Muscle layer of duodenum (tissue), 2 donors: ENCODE results near the gene AHCYL2.

ENCODE experiments used
- H3K27ac ChIP-seq: one replicate; pipeline ENCODE4 v1.7.0; 2013; ENCODE audit warnings: mild to moderate bottlenecking, low read length
- H3K27me3 ChIP-seq: one replicate; pipeline ENCODE4 v1.7.0; 2013; ENCODE audit warnings: low read depth, mild to moderate bottlenecking, control low read depth, low read length
- H3K36me3 ChIP-seq, 2 donors: one replicate each; pipeline ENCODE4 v1.7.0; 2013; ENCODE audit warnings: low read length in 2 of 2, control low read depth in 1 of 2, mild to moderate bottlenecking in 1 of 2; ENCODE audit not compliant: insufficient read depth in 2 of 2, control insufficient read depth in 1 of 2
- H3K4me1 ChIP-seq, 2 donors: one replicate each; pipeline ENCODE4 v1.7.0; 2013; ENCODE audit warnings: low read length in 2 of 2, mild to moderate bottlenecking in 2 of 2, control low read depth in 1 of 2, moderate library complexity in 1 of 2; ENCODE audit not compliant: insufficient read depth in 2 of 2, control insufficient read depth in 1 of 2
- H3K4me3 ChIP-seq, 2 donors: one replicate each; pipeline ENCODE4 v1.7.0; 2013; ENCODE audit warnings: low read length in 2 of 2, low read depth in 1 of 2, mild to moderate bottlenecking in 1 of 2
- H3K9me3 ChIP-seq, 2 donors: one replicate each; pipeline ENCODE4 v1.7.0; 2013; ENCODE audit warnings: low read length in 2 of 2, control low read depth in 1 of 2, mild to moderate bottlenecking in 1 of 2; ENCODE audit not compliant: control insufficient read depth in 1 of 2
- donor health status: healthy.

Gene AHCYL2

DNA sequence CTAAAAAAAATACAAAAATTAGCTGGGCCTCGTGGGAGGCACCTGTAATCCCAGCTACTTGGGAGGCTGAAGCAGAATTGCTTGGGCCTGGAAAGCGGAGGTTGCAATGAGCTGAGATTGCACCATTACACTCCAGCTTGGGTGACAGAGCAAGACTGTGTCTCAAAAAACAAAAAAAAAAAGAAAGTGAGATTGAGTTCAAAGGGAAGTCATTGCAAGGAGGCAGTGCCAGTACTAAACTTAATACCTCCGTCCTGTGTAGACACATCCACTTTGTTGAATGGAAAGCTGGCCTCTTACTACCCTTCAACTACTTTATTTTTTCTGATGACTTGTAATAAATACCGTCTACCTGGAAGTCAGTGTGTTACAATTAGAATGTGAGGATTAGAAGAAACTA, 31.0 kb downstream of the AHCYL2 start:
- Histone ChIP-seq H3K9me3 (no peaks in the 10 kb centered on the region), H3K4me3 (no peak overlapping the region), H3K36me3 (no peaks in the 10 kb centered on the region), H3K27ac (no peak overlapping the region), H3K4me1 (no peaks in the 10 kb centered on the region), H3K27me3 (no peaks in the 10 kb centered on the region)

GRCh38 chr7:129256221-129256620, 31.4 kb downstream of the AHCYL2 start:
- H3K4me3 ChIP-seq = no peak overlapping the region
- H3K27ac ChIP-seq = no peak overlapping the region
- no peaks in the 10 kb centered on the region for H3K36me3 ChIP-seq
- H3K27me3 ChIP-seq = no peaks in the 10 kb centered on the region
- H3K9me3 ChIP-seq = no peaks in the 10 kb centered on the region
- no peaks in the 10 kb centered on the region for H3K4me1 ChIP-seq

DNA sequence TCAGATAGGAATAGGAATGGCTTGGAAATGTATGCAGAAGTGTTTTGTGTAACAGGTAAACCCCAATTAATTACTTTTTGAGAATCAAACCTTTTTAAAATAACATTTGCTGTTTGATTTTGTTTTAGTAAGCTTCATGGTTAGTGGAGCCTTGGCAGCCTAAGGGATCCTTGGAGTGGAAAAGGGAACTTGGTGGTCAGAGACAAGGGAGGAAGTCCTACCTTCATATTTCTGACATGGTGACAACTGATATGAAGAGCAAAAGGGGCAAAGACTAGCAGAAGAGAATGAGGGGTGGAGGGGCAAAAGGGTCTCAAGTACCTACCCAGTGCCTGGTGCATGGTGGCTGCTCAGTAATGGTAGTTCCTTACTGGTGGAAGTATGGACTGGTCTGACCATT, 32.3 kb downstream of the AHCYL2 start:
- H3K27ac ChIP-seq = no peak overlapping the region
- no peaks in the 10 kb centered on the region for H3K36me3 ChIP-seq
- no peaks in the 10 kb centered on the region for H3K4me1 ChIP-seq
- no peaks in the 10 kb centered on the region for H3K27me3 ChIP-seq
- no peaks in the 10 kb centered on the region for H3K9me3 ChIP-seq
- no peak overlapping the region for H3K4me3 ChIP-seq

DNA sequence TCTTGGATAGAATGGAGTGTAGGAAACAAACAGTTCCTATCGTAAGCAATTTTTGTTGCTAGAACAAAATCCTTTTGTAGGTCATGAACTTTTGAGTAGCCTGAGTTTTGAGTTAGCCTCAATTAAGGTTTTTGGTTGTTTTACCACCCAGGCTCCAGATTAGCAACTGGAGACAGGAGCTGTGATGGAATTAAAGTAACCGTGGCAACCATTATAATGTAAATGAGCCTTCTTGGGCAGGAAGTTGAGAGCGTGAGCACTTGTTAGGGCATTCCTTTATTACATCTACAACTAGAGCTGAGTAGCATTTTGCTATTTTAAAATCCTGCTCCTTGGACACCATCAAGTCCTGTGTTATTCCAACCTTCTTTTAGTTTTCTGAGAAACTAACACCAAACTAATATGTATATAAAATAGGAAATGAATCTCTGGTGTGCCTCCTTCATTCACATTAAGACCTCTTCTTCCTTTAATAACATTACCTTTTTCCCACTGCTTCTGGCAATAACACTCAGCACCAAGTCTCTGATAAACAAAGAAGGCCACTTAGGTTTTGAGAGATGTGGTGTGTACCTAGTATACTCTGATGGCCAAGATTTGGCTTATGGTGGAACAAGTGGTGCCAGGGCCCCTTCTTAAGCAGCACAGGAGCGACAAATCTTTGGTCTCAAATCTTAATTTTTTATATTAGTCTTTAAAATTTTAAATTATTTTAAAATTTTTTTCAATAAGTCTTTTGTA, 34.0 kb downstream of the AHCYL2 start:
- Histone ChIP-seq H3K4me3 (no peak overlapping the region), H3K27ac (no peak overlapping the region), H3K9me3 (no peaks in the 10 kb centered on the region), H3K4me1 (no peaks in the 10 kb centered on the region), H3K36me3 (no peaks in the 10 kb centered on the region), H3K27me3 (no peaks in the 10 kb centered on the region)

DNA sequence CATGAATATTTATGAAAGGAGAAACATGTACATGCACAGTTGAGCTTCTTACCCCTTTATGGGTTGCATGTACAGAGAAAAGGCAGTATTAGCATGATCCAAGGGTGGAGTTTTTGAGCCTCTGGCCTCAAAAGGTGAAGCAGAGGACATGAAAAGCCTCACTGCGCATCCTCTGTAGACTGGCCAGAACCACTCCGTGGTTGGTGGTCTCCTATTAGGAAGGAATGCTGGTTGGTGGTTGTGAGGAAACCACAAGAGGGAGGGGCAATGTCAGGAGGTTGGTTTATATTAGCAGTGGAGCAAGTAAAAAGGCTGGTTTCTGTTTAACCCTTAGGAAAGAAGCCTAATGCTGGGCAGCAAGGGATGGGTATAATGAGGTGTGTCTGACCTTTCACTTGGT, 37.5 kb downstream of the AHCYL2 start:
- Histone ChIP-seq H3K4me1 (no peaks in the 10 kb centered on the region), H3K9me3 (no peaks in the 10 kb centered on the region), H3K27me3 (no peaks in the 10 kb centered on the region), H3K4me3 (no peak overlapping the region), H3K27ac (no peak overlapping the region), H3K36me3 (no peaks in the 10 kb centered on the region)

DNA sequence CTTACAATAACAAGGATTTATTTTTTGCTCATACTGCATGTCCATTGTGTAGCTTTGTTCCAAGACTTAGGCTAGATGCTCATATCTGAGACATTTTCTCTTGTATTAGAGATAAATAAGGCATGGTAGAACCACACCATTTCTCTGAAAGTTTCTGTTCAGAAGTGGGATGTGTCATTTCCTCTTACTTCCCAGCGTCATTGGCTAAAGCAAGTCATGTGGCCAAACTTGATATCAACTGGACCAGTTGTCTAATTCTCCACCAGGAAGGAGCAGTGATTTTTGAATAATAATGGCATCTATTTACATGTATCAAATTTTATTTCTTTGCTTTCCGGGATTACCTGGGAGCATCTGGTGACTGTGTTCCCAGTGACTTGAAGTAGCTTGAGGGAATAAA, 38.3 kb downstream of the AHCYL2 start:
- H3K4me3 ChIP-seq = no peak overlapping the region
- H3K36me3 ChIP-seq = no peaks in the 10 kb centered on the region
- no peaks in the 10 kb centered on the region for H3K4me1 ChIP-seq
- H3K27ac ChIP-seq = no peak overlapping the region
- H3K9me3 ChIP-seq = no peaks in the 10 kb centered on the region
- no peaks in the 10 kb centered on the region for H3K27me3 ChIP-seq

GRCh38 chr7:129264534-129264933, 39.7 kb downstream of the AHCYL2 start:
- Histone ChIP-seq H3K4me3 (no peak overlapping the region), H3K36me3 (no peaks in the 10 kb centered on the region), H3K4me1 (no peaks in the 10 kb centered on the region), H3K27ac (no peak overlapping the region), H3K27me3 (no peaks in the 10 kb centered on the region), H3K9me3 (no peaks in the 10 kb centered on the region)

- Histone ChIP-seq H3K4me3 (no peak overlapping the region), H3K27ac (no peak overlapping the region), H3K27me3 (no peaks in the 10 kb centered on the region)
Measured at GRCh38 chr7:129265328-129265727, 40.5 kb downstream of the AHCYL2 start.

DNA sequence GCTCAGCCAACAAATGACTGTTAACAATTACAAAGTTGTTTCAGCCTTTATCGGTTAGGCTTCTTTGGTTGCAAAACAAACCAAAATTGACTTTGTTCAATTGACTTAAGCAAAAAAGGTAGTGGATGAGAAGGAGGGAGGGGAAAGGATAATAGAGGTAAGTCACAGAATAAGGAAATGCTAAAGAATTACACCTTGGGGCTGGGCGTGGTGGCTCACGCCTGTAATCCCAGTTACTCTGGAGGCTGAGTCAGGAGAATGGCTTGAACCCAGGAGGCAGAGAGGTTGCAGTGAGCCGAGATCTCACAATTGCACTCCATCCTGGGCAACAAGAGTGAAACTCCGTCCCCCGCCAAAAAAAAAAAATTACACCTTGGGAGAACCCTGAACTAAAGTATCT, 41.4 kb downstream of the AHCYL2 start:
- Histone ChIP-seq H3K36me3 (no peaks in the 10 kb centered on the region), H3K27me3 (no peaks in the 10 kb centered on the region), H3K4me3 (no peak overlapping the region), H3K4me1 (no peaks in the 10 kb centered on the region), H3K9me3 (no peaks in the 10 kb centered on the region), H3K27ac (no peak overlapping the region)

More at GRCh38 chr7:129265328-129265727, 40.5 kb downstream of the AHCYL2 start:
- H3K4me1 ChIP-seq = no peaks in the 10 kb centered on the region
- H3K9me3 ChIP-seq = no peaks in the 10 kb centered on the region
- no peaks in the 10 kb centered on the region for H3K36me3 ChIP-seq

DNA sequence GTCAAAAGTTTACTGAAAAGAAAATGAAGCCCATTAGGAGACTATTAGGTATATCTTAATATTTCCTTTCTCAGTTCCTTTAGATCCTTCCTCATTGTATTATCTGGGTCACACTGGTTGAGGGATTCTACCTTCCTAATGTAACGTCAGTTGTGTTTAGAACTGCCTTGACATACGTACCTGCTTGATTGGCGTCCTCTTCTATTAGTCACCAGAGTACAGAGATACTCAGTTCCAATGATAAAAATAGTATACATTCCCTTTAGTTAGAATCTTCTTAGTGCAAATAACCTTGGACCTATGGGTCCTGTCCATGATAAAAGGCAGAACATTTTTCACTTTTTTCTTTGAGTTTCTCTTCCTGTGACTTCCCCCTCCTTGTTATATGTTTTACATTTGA, 45.2 kb downstream of the AHCYL2 start:
- Histone ChIP-seq H3K27me3 (no peaks in the 10 kb centered on the region), H3K9me3 (no peaks in the 10 kb centered on the region), H3K4me3 (no peak overlapping the region), H3K36me3 (no peaks in the 10 kb centered on the region), H3K27ac (no peak overlapping the region), H3K4me1 (no peaks in the 10 kb centered on the region)

- Histone ChIP-seq H3K27me3 (no peaks in the 10 kb centered on the region), H3K9me3 (no peaks in the 10 kb centered on the region), H3K4me1 (no peaks in the 10 kb centered on the region), H3K4me3 (no peak overlapping the region), H3K36me3 (no peaks in the 10 kb centered on the region), H3K27ac (no peak overlapping the region)
Measured at GRCh38 chr7:129271500-129272355, 46.9 kb downstream of the AHCYL2 start.
